Kidney tubule cell (primary cell): Measurements from ENCODE around the gene KLK13.

Experiments used
- DNase-seq: peaks from one replicate; pipeline ENCODE4 v3.0.0-alpha.2; 2018; ENCODE audit warnings: low spot score

The KLK13 gene

DNA sequence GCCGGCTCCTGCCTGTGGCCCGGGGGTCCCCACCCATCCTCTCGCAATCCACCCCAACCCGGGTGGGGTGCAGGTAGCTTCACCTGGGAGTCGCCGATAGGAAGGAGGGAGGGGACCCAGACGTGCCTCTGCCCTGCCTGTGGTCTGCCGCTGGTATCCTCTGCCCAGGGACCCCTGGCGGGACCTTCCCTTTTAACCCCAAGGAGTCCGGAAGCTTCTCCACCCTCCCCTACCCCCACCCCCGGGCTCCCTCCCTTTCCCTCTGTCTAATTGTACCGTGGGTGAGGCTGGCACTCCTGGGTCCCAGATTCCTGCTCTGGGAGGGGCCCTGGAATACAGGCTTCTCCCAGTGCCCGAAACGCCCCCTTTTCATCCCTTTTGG lies 45.4 kb downstream of the KLK13 start, which contains the start of gene KLK10:
KLK10 (minus strand) TSS at position 166 of the 382 bp plus-strand sequence. CDS start 579 bp downstream, outside the sequence.
- DNase-seq = no peak

DNA sequence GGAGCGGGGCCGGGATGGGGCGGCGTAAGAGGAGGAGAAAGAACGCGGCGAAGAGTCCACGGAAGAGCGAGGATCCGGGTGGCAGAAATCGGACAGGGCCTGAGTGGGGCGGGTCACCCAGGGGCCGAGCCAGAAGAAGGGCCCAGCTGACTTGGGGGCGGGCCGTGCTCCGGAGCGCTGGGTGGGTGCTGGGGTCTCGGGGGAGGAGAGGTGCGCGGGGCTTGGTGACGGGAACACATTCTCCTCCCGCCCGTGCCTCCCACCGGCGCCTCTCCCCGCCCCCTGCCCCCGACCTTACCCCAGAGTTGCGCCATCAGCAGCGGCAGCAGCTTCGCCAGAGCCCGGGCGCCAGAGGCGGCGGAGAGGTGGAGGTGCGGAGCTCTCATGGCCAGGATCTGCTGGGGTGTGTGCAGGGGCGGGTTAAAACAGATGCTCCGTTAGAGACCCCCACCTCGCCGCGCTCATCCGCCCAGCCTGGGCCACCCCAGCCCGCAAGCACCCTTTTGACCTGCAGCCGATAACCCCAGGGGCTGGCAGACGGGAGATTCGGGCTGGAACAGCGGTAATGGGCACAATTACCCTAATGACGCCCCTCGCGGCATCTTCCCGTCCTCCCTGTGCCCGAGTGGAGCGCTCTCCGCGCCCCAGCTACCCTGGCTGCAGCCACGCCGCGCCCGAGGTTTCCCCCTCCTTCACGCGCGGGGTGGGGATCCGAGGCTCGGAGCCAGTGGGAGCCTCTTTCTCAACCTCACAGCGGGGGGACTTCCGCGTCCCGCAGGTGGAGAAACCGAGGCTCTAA lies 45.9 kb downstream of the KLK13 start:
- DNase-seq = no peak

DNA sequence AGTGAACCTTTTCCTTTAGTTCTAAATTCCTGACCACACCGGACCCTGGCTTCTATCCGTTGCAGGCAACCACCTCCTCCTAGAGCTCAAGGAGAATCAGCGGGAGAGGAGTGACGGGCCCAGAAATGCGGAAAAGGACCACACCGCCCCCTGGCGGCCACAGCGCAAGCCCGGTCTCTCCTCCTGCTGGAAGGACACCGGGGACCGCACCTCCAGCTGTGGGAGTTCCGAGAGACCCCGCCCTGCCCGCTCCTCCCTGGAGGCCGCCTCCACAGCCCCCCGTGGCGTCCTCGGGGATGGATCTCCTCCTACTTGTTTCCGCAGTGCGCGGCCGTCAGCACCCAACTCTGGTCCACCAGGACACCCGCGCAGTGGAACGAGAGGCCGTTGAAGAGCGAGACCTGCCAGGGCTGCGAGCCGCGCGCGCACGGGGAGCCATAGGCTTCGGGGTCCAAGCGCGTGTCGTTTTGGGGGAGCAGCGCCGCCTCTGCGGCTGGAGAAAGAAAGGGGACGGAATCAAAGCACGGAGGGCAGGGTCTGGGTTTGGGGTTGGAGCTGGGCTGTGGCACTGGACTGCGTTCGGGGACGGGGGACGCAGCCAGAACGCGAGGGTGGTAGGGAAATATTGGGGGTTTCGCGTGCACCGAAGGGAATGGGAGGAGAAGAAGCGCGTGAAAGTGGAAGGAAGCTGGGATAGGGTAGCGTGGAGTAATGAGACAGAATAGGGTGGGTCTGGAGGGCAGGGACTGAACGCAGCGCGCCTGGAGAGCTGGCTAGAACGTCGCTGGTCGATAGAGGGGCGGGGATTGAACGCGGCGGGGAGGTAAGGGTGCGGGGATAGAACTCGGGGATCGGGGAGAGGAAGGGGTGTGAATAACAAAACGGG lies 47.9 kb downstream of the KLK13 start:
- DNase-seq = peak; percentile 56

DNA sequence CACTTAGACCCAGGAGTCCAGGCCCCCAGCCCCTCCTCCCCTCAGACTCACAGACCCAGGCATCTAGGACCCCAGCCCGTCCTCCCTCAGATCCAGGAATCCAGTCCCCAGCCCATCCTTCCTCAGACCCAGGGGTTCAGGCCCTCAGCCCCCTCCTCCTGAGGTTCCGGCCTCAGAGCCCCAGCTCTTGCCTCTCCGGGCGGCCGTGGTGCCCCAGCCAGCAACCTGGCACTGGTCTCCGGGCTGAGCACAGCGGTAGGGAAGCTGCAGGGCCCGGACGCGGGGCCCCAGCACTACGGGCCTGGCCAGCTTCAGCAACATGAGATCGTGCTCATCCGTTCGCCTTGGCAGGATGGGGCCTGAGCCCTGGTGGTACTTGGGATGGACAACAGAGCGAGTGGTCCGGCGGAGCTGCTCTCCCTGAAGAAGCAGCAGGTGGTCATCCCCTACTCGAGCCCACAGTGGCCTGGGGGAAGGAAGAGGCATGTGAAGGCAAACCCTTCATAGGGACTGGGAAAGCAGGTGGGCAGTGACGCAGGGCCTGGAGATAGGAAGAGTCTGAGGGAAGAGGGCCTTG lies 49.1 kb downstream of the KLK13 start:
- DNase-seq = no peak

DNA sequence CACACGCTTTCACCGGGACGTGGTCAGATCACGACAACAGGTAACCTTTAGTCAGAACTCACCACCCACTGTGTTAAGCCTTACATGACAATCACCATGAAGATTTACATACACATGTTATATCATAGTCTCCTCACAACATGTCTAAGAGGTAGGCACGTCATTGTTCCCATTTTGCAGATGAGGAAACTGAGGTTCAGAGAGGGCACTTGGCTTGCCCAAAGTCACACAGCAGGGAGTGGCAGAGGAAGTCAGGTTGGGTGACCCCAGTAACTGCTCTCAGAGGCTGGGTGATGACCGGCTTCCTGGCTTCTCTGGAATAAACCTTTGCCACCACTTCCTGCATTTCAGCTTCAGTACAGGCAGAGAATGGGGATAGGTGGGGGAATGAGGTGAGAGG lies 50.6 kb downstream of the KLK13 start:
- DNase-seq = no peak

DNA sequence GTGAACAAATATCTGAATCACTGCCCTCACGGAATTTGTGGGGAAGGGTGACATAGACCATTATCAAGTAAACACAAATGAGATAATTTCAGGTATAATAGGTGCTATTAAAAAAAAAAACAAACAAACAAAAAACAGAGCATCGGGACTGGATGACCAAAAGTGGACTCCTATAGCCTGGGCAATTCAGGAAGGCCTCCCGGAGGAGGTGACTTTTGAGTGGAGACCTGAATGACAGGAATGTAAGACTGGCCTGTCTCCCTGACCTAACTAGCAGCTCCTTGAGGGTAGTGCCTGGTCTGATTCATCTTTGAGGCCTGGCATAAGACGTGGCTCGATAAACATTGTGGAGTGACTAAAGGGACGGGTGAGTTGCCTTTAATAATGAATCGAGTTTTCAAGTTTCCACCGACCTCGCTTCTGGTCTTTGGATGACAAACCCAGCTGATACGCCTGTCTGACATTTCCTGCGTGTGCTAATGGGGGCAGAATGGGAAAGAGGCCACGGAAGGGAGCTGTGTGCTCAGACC lies 52.2 kb downstream of the KLK13 start:
- peak; percentile 68 for DNase-seq

DNA sequence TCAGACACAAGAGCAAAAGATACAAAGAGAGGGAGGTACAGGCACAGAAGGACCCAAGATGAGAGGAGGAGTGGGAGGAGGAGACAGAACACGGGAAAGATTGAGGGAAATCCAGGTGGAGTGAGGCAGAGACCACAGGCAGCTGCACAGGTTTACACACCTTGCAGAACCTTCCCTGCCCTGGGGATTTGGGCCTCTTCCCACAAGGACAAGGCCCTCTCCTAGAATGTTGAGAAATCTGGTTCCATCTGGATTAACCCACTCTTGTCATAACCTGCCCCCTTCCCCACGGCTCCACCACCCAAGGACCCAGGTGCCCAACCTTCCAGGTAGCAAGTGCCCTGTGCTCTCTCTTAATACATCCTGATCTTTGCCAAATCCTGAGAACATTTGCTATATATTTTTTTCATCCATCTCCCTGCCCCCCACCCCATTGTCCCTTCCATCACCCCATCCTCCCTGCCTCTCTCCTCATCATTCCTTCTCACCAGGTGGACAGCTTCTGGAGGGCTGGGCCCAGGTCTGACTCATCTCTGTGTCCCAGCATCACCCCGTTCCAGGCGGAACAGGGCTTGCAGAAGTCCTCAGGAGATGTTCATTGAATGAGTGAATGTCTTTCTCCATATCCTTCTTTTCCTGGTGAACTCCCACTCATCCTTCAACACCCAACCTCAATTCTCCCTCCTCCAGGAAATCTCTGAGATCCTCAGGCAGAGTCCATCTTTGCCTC lies 54.7 kb downstream of the KLK13 start:
- DNase-seq = no peak

DNA sequence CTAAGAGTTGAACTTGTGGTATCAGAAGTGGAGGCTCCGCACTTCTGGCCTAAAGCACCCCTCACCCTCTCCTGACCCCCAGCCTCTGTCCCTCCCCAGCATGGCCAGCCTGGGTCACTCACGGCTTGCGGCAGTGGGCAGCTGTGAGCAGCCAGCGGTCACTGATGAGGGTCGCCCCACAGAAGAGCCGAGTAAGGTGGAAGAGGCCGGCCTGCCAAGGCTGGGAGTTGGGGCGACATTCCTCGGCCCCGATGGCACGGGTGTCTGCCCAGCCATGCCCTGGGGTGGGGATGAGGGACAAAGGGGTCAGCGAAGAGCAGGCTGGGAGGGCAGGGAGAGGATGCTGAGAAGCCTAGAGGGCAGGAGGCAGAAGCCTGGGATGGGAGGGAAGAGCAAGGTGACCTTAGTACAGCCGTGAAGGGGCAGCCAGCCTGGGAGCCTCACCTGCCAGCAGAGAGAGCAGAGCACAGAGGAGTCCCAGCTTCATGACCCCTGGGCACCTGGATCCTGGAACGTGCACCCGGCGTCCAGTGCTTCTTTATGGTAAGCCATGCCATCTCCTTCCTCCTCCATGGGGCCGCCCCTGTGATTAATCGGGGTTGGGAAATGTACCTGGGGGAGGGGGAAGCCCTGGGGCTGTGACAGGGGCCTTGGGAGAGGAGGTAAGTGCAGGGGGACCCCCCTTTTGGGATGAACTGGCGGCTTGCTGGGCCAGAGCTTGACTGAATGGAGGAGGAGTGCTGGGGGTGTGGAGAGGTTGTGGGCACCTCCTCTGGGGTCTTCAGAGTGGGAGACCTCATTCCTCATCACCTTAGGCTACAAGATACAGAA lies 55.6 kb downstream of the KLK13 start:
- no peak for DNase-seq

DNA sequence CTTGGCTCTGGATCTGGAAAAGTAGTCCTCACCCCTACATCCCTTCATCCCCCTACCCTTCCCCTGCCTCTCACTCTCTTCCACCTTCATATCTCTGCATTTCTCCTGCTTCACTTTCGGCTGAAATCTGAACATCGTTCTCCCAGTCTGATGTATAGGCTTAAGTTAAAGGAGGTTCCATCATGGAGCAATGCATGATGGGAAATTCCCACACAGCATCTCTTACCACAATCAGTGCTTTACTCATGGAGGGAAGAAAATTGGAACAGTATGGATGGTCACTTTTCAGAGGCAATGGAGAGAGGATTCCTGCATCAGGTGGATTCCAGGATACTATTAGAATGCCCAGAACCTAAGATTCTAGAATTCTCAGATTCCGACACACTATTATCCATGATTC lies 57.4 kb downstream of the KLK13 start:
- DNase-seq = no peak

DNA sequence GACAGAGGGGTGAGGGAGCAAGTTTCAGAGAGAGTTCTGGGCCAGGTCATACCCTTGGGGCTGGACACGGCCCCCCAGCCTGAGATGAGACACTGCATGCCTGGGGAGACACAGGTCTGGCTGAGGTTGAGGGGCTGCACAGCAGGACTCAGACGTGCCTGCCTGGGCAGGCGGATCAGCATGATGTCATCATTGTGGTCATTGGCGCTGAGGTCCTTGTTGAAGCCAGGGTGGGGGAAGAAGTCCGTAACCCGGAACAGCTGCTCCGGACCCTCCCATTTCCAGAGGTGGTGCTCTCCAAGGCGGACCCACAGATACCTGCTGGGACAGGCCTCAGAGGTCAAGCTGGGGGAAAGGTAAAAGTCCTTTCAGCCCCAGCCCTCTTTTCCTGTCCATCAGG lies 58.5 kb downstream of the KLK13 start:
- DNase-seq = no peak
